ENCODE data around the gene MTHFD1L. TPM values are rescaled to one million over a fixed set of nuclear protein-coding genes. Genes with fewer than 3 reads are reported as not detected.

The MTHFD1L gene
- total RNA-seq, 4 donors from 2014 or later: 3.0 to 9.4 (median 5.2) TPM

DNA sequence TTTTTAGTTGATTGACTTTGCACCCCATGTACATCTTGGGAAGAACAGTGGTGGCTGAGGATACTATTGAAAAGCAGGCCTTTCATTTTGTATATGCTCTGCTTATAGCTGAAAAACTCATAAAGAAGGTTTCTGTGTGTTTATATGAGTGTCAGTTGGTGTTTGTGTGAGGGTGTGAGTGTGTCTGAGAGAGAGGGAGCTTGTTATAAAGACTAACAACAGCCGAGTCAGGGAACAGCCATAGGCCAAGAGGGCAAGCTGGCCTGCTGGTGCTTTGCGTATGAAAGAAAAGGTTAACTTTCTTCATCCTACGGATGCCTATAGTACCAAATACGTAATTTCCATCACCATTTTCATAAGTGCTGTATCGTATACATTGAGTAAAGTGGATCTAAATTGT, 88.3 kb downstream of the MTHFD1L start:
- no peak overlapping the region for H3K27ac ChIP-seq
- H3K4me3 ChIP-seq: no peak overlapping the region
- 91% methylated on average over 5 of the region's 5 CpGs for WGBS
- H3K4me1 ChIP-seq: no peaks in the 10 kb centered on the region
- TF ChIP-seq POLR2AphosphoS5 (IDR thresholded peaks at IDR 0.05): no peak
- no peak for TF ChIP-seq EP300 (IDR thresholded peaks at IDR 0.05)
- no peak for TF ChIP-seq CTCF (IDR thresholded peaks at IDR 0.05)
- TF ChIP-seq POLR2A (IDR thresholded peaks at IDR 0.05): no peak
- no peaks in the 10 kb centered on the region for H3K27me3 ChIP-seq
- no peaks in the 10 kb centered on the region for H3K9me3 ChIP-seq
- H3K36me3 ChIP-seq: no peaks in the 10 kb centered on the region
- DNase-seq (ENCODE audit: low spot score in 2 of 2): no peak

DNA sequence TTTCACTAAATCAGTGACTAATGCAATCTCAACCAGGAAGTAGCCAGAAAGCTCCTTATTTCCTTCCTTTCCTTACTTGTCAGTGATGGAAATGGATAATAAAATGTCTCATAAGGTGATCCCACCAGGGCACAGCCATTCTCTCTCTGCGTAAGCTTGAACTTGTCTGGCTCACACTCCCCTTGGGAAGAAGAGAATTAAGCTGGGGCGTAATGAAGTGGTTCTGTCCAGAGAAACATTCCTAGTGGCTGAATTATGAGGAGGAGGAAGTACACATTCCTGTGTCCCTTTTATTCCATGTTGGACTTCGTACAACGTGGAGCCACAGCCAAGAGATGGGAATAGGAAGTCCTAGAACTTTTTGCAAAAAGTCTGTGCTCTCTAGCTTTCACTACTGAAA, 93.7 kb downstream of the MTHFD1L start:
- no peak for TF ChIP-seq EP300 (IDR thresholded peaks at IDR 0.05)
- no peak for TF ChIP-seq CTCF (IDR thresholded peaks at IDR 0.05)
- no peak for TF ChIP-seq POLR2A (IDR thresholded peaks at IDR 0.05)
- TF ChIP-seq POLR2AphosphoS5 (IDR thresholded peaks at IDR 0.05): no peak
- H3K36me3 ChIP-seq: no peaks in the 10 kb centered on the region
- H3K4me3 ChIP-seq: no peak overlapping the region
- 60% methylated on average over 4 of the region's 4 CpGs for WGBS
- no peak for DNase-seq (ENCODE audit: low spot score in 2 of 2)
- H3K27ac ChIP-seq: no peak overlapping the region
- H3K27me3 ChIP-seq: no peaks in the 10 kb centered on the region
- no peaks in the 10 kb centered on the region for H3K9me3 ChIP-seq
- no peaks in the 10 kb centered on the region for H3K4me1 ChIP-seq

DNA sequence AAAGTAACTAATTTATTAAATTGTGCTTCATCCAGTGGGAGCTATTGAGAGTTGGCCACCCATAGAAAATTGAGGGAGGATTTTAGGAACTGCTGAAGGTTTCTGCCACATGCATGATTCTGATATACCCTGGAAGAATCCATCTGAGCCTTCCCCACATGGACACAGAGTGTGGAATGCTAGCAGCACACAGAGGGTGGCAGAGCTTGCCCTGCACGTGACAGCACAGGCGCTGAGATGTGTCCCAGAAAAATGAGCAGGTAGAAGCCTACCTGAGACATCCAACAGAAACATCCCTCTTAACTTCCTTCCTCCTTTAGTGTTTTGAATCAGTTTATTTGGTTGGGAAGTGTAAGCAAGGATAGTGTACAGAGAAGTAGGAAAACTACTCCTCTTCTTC, 96.9 kb downstream of the MTHFD1L start:
- Histone ChIP-seq H3K4me3 (no peak overlapping the region), H3K36me3 (no peaks in the 10 kb centered on the region), H3K27ac (no peak overlapping the region), H3K27me3 (no peaks in the 10 kb centered on the region), H3K4me1 (no peaks in the 10 kb centered on the region), H3K9me3 (no peaks in the 10 kb centered on the region)
- no peak for DNase-seq (ENCODE audit: low spot score in 2 of 2)
- WGBS: 80% methylated on average over 2 of the region's 2 CpGs
- TF ChIP-seq EP300 (IDR thresholded peaks at IDR 0.05) (no peak), POLR2A (IDR thresholded peaks at IDR 0.05) (no peak), POLR2AphosphoS5 (IDR thresholded peaks at IDR 0.05) (no peak), CTCF (IDR thresholded peaks at IDR 0.05) (no peak)

- TF ChIP-seq CTCF (IDR thresholded peaks at IDR 0.05) (no peak), POLR2A (IDR thresholded peaks at IDR 0.05) (no peak), POLR2AphosphoS5 (IDR thresholded peaks at IDR 0.05) (no peak), EP300 (IDR thresholded peaks at IDR 0.05) (no peak)
- Histone ChIP-seq H3K9me3 (no peaks in the 10 kb centered on the region), H3K27ac (no peak overlapping the region), H3K4me3 (no peak overlapping the region), H3K27me3 (no peaks in the 10 kb centered on the region), H3K36me3 (no peaks in the 10 kb centered on the region), H3K4me1 (no peaks in the 10 kb centered on the region)
- no peak for DNase-seq (ENCODE audit: low spot score in 2 of 2)
- WGBS: 96% methylated on average over 2 of the region's 2 CpGs
Observed at GRCh38 chr6:150964765-150965164, 99.3 kb downstream of the MTHFD1L start.

GRCh38 chr6:150966786-150967185, 101.3 kb downstream of the MTHFD1L start:
- Histone ChIP-seq H3K4me3 (no peak overlapping the region), H3K36me3 (no peaks in the 10 kb centered on the region), H3K27me3 (no peaks in the 10 kb centered on the region), H3K27ac (no peak overlapping the region), H3K4me1 (no peaks in the 10 kb centered on the region), H3K9me3 (no peaks in the 10 kb centered on the region)
- WGBS: 60% methylated on average over 6 of the region's 6 CpGs
- no peak for DNase-seq (ENCODE audit: low spot score in 2 of 2)
- no peak for TF ChIP-seq POLR2A (IDR thresholded peaks at IDR 0.05)
- no peak for TF ChIP-seq POLR2AphosphoS5 (IDR thresholded peaks at IDR 0.05)
- no peak for TF ChIP-seq EP300 (IDR thresholded peaks at IDR 0.05)
- no peak for TF ChIP-seq CTCF (IDR thresholded peaks at IDR 0.05)
